AG09309 (cell line): ENCODE results near the gene ADRM1.

Source experiments
- DNase-seq: peaks from one replicate; pipeline ENCODE4 v3.0.0-alpha.2; 2010; ENCODE audit warnings: low read depth
- H3K4me3 ChIP-seq: 2 replicates; pipeline ENCODE4 v1.5.1; 2011; ENCODE audit warnings: mild to moderate bottlenecking, low read depth, low read length, moderate library complexity; ENCODE audit not compliant: control insufficient read depth
- TF ChIP-seq, protein P1 (sequence below): IDR thresholded peaks from 2 replicates; pipeline ENCODE4 v1.5.1; 2011; ENCODE audit warnings: mild to moderate bottlenecking, low read depth, low read length, inconsistent platforms; ENCODE audit not compliant: insufficient read depth, control insufficient read depth; ENCODE audit errors: missing control alignments

ADRM1 gene

GRCh38 chr20:62268228-62268900, 34.4 kb upstream of the ADRM1 start:
- no peak overlapping the region for H3K4me3 ChIP-seq
- no peak for DNase-seq
- TF ChIP-seq, protein P1, sequence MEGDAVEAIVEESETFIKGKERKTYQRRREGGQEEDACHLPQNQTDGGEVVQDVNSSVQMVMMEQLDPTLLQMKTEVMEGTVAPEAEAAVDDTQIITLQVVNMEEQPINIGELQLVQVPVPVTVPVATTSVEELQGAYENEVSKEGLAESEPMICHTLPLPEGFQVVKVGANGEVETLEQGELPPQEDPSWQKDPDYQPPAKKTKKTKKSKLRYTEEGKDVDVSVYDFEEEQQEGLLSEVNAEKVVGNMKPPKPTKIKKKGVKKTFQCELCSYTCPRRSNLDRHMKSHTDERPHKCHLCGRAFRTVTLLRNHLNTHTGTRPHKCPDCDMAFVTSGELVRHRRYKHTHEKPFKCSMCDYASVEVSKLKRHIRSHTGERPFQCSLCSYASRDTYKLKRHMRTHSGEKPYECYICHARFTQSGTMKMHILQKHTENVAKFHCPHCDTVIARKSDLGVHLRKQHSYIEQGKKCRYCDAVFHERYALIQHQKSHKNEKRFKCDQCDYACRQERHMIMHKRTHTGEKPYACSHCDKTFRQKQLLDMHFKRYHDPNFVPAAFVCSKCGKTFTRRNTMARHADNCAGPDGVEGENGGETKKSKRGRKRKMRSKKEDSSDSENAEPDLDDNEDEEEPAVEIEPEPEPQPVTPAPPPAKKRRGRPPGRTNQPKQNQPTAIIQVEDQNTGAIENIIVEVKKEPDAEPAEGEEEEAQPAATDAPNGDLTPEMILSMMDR: no peak

GRCh38 chr20:62269378-62269777, 33.4 kb upstream of the ADRM1 start:
- TF ChIP-seq, protein P1: no peak
- no peak for DNase-seq
- H3K4me3 ChIP-seq: no peak overlapping the region

GRCh38 chr20:62269871-62270270, 32.9 kb upstream of the ADRM1 start:
- TF ChIP-seq, protein P1: no peak
- no peak overlapping the region for H3K4me3 ChIP-seq
- no peak for DNase-seq

DNA sequence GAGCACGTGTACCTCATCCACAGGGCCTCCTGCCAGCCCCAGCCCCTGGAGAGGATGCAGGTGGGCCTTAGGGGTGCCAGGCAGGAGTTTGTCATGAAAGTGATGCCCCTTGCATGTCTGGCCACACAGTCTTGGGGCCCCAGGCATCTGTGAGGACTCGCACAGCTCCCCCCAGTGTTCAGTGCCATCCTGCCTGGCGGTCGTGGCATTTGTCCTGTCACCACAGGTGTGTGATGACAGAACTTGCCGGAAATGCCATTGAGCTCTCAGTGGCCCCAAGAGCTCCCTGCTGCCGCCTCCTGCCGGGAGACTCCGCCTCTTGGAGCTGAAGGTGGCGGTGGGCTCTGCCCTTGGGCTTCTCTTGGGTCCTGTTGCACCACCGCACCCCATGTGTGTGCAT, 30.6 kb upstream of the ADRM1 start:
- H3K4me3 ChIP-seq: no peak overlapping the region
- DNase-seq: no peak
- TF ChIP-seq, protein P1: no peak

DNA sequence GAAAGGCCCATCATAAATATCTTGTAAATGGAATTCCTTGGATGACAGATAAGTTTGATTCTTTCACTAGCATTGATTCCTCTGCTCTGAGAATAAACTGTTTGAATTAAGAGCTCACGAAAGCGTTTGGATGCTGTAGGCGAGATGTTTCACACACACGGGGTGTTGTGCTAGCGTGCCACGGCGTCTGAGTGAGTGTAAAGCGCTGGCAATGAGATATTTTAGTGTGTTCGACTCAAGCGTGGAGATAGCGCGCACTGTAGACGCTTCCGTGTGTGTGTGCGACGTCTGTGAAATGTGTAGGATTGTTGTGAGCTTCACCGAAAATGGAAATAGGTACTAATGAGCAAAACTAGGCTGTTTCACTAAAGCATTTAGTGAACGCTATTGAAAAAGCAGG, 29.4 kb upstream of the ADRM1 start:
- TF ChIP-seq, protein P1: no peak
- no peak for DNase-seq
- H3K4me3 ChIP-seq: no peak overlapping the region

- H3K4me3 ChIP-seq: no peak overlapping the region
- TF ChIP-seq, protein P1: no peak
- DNase-seq: no peak
These were observed 28.4 kb upstream of the ADRM1 start for GRCh38 chr20:62274332-62274950.
